ENCODE data around the gene GABRG3.

The GABRG3 gene

GRCh38 chr15:26936502-26936901, 34.5 kb upstream of the GABRG3 start:
- CTCF ChIA-PET: no interaction called here
- Histone ChIP-seq H3K36me3 (ENCODE audit: control insufficient read depth in 2 of 2, insufficient read depth in 1 of 2, low read length in 2 of 2) (no peaks in the 10 kb centered on the region), H3K27ac (ENCODE audit: extremely low read depth, low read depth, low read length) (no peak overlapping the region), H3K9me3 (ENCODE audit: control insufficient read depth, insufficient read depth, low read depth, low read length) (no peaks in the 10 kb centered on the region), H3K4me3 (ENCODE audit: low read depth, low read length) (no peak overlapping the region), H3K4me1 (ENCODE audit: control insufficient read depth, insufficient read depth, low read length) (no peaks in the 10 kb centered on the region)
- TF ChIP-seq ZBTB21 (tag by site-specific recombination; IDR thresholded peaks at IDR 0.05) (no peak), REST (tag by site-specific recombination; IDR thresholded peaks at IDR 0.05) (no peak), ZNF121 (tag by site-specific recombination; IDR thresholded peaks at IDR 0.05) (no peak), ZNF473 (tag by site-specific recombination; IDR thresholded peaks at IDR 0.05) (no peak), ZNF2 (tag by site-specific recombination; IDR thresholded peaks at IDR 0.05) (no peak), ZBTB26 (tag by site-specific recombination; optimal IDR thresholded peaks at IDR 0.05) (no peak), BCL11A (tag by site-specific recombination; IDR thresholded peaks at IDR 0.05; ENCODE audit: low read depth) (no peak), ZNF37A (tag by site-specific recombination; IDR thresholded peaks at IDR 0.05) (no peak), ZSCAN23 (tag by site-specific recombination; IDR thresholded peaks at IDR 0.05) (no peak), EGR2 (tag by site-specific recombination; IDR thresholded peaks at IDR 0.05; ENCODE audit: low read depth) (no peak), MEIS1 (CRISPR knock-in tag; IDR thresholded peaks at IDR 0.05; ENCODE audit: borderline replicate concordance) (no peak), ZNF133 (tag by site-specific recombination; IDR thresholded peaks at IDR 0.05) (no peak), ZNF621 (tag by site-specific recombination; IDR thresholded peaks at IDR 0.05) (no peak), GLIS2 (tag by site-specific recombination; IDR thresholded peaks at IDR 0.05) (no peak), ZFHX2 (tag by site-specific recombination; conservative IDR thresholded peaks at IDR 0.05) (no peak), ZNF776 (tag by site-specific recombination; IDR thresholded peaks at IDR 0.05; ENCODE audit: borderline replicate concordance) (no peak), ZNF416 (tag by site-specific recombination; IDR thresholded peaks at IDR 0.05) (no peak), ZBTB20 (tag by site-specific recombination; IDR thresholded peaks at IDR 0.05) (no peak)
- TF ChIP-seq, protein P1, sequence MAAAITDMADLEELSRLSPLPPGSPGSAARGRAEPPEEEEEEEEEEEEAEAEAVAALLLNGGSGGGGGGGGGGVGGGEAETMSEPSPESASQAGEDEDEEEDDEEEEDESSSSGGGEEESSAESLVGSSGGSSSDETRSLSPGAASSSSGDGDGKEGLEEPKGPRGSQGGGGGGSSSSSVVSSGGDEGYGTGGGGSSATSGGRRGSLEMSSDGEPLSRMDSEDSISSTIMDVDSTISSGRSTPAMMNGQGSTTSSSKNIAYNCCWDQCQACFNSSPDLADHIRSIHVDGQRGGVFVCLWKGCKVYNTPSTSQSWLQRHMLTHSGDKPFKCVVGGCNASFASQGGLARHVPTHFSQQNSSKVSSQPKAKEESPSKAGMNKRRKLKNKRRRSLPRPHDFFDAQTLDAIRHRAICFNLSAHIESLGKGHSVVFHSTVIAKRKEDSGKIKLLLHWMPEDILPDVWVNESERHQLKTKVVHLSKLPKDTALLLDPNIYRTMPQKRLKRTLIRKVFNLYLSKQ (tag by site-specific recombination; IDR thresholded peaks at IDR 0.05; ENCODE audit: borderline replicate concordance): no peak
- TF ChIP-seq, protein P2, sequence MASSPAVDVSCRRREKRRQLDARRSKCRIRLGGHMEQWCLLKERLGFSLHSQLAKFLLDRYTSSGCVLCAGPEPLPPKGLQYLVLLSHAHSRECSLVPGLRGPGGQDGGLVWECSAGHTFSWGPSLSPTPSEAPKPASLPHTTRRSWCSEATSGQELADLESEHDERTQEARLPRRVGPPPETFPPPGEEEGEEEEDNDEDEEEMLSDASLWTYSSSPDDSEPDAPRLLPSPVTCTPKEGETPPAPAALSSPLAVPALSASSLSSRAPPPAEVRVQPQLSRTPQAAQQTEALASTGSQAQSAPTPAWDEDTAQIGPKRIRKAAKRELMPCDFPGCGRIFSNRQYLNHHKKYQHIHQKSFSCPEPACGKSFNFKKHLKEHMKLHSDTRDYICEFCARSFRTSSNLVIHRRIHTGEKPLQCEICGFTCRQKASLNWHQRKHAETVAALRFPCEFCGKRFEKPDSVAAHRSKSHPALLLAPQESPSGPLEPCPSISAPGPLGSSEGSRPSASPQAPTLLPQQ (tag by site-specific recombination; IDR thresholded peaks at IDR 0.05): no peak
- POLR2A ChIA-PET: no interaction called here

DNA sequence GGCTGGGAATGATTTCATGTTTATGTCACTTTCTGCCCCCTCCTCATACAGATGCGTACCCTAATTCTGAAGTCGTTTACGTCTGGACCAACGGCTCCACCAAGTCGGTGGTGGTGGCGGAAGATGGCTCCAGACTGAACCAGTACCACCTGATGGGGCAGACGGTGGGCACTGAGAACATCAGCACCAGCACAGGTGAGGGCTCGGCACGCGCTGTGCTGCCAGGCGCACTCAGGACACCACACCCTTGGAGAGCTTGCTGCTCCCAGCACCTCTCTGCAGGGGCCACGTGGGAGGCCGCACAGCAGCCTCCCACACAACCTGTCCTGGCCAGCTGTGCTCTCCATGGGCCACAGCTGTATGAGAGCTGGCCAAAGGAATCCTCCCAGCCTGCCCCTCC, 33.8 kb upstream of the GABRG3 start:
- H3K4me3 ChIP-seq (ENCODE audit: low read depth, low read length): no peak overlapping the region
- POLR2A ChIA-PET: no interaction called here
- no peaks in the 10 kb centered on the region for H3K4me1 ChIP-seq (ENCODE audit: control insufficient read depth, insufficient read depth, low read length)
- no peak overlapping the region for H3K27ac ChIP-seq (ENCODE audit: extremely low read depth, low read depth, low read length)
- H3K36me3 ChIP-seq (ENCODE audit: control insufficient read depth in 2 of 2, insufficient read depth in 1 of 2, low read length in 2 of 2): no peaks in the 10 kb centered on the region
- no peaks in the 10 kb centered on the region for H3K9me3 ChIP-seq (ENCODE audit: control insufficient read depth, insufficient read depth, low read depth, low read length)
- TF ChIP-seq, protein P1 (tag by site-specific recombination; IDR thresholded peaks at IDR 0.05; ENCODE audit: borderline replicate concordance): no peak
- TF ChIP-seq ZNF792 (tag by site-specific recombination; IDR thresholded peaks at IDR 0.05) (no peak), ZNF549 (tag by site-specific recombination; IDR thresholded peaks at IDR 0.05) (no peak), ZNF76 (tag by site-specific recombination; IDR thresholded peaks at IDR 0.05; ENCODE audit: borderline replicate concordance, low read depth) (no peak), ZBTB48 (tag by site-specific recombination; IDR thresholded peaks at IDR 0.05) (no peak), ZNF830 (tag by site-specific recombination; IDR thresholded peaks at IDR 0.05; ENCODE audit: low read depth) (no peak), ZNF707 (tag by site-specific recombination; IDR thresholded peaks at IDR 0.05) (no peak)
- CTCF ChIA-PET: no interaction called here
